ENCODE results near the gene CHPF. TPM values are rescaled to one million over a fixed set of nuclear protein-coding genes. Genes with fewer than 3 reads are reported as not detected.

The CHPF gene
- total RNA-seq, 1 experiment from 2014 or later: 26.4 TPM

DNA sequence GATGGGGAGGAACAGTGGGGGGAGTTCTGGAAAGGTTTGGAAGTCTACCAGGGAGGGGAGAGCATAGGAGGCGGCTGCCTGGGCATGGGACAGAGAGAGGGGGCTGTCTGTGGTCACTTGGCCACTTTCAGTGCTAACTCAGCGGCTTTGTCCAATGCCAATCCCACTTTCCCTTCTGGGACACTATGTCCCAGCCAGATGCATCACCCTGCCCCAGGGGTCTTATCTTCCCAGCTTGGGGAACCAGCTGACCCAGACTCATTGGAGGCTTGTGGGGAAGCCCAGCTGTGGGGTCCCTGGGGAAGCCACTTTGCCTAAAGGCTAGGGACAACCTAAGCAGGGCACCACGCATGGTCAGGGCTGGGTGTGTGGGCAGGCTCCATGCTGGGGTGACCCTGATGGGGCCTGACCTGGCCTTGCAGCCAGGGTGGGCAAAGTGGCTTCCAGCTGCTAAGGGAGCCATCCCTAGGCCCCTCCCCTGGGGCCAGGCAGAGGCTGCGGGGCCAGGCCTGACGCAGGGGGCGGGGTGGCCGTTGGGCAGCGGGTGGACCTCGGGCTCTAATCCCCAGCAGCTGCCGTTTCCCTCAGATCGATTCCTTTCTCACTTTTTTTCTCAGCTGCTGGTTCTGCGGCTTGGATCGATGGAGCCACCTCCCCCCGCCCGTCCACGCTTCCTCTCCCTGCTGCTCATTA, 30.9 kb downstream of the CHPF start:
- POLR2A ChIA-PET: no interaction called here
- H3K9me3 Mint-ChIP-seq (ENCODE audit: unreplicated experiment): no peaks in the 10 kb centered on the region

DNA sequence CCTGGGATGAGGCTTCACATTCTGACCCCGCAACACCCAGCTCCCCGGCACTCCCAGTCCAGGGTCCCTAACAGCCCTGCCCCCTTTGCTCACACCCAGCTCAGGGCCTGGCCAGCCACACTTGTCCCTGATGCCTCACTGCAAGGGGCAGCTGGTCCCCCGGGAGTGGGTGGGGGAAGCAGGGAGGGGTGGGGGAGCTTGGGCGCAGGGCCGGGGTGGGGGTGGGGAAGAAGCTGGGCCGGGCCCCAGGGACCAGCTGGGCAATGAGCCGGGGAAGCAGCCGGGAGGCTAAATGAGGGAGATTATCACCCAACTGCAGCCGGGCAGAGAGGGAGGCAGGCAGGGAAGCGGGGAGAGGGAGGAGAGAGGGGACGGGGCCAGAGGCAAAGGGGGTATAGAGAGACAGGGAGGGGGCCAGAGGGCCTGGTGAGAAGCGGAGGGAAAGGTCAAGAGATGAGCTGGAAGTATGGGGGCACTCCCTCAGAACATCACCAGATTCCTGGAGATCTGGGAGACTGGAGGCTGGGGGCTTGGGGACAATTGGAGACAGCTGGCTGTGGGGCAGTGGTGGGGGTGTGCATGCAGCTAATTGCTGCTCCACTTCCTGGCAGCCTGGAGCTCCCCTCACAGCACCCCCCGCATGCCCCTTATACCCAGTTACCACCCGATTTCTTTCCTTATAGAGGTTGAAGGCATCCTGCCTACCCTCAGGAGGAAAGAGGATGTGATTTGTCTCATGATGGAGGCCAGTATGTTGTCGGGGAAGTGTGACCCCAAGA, 31.9 kb downstream of the CHPF start:
- H3K36me3 Mint-ChIP-seq (ENCODE audit: insufficient read depth, unreplicated experiment): no peaks in the 10 kb centered on the region
- no peaks in the 10 kb centered on the region for H3K9me3 Mint-ChIP-seq (ENCODE audit: unreplicated experiment)
- CTCF ChIA-PET: interaction anchor here (0.6 to 4.7 kb wide), 6 partner anchors 9 to 233 kb away, joined by 3 to 80 read pairs (median 6); partner anchors contain the start of gene GMPPA
- DNase-seq: no peak
- no peak overlapping the region for H3K27ac Mint-ChIP-seq (ENCODE audit: unreplicated experiment)
- peaks cover 26% of the 10 kb centered on the region for H3K27me3 Mint-ChIP-seq (ENCODE audit: insufficient read depth, unreplicated experiment)
- no peaks in the 10 kb centered on the region for H3K36me3 ChIP-seq (ENCODE audit: control insufficient read depth, insufficient read depth, low read length)
- peaks cover 18% of the 10 kb centered on the region for H3K4me1 Mint-ChIP-seq (ENCODE audit: low read depth, unreplicated experiment)
- H3K9me3 ChIP-seq: no peaks in the 10 kb centered on the region
- no peak overlapping the region for H3K4me3 ChIP-seq (ENCODE audit: low read depth, low read length)
- peaks cover 5% of the 10 kb centered on the region; the same call in 1 of the 2 replicates for H3K27me3 ChIP-seq (replicated peaks; ENCODE audit: control insufficient read depth, insufficient read depth, low read length)
- peaks cover 12% of the 10 kb centered on the region for H3K4me1 ChIP-seq
- BruUV-seq (replicated peaks): no TSS peak
- intact Hi-C loops (cut with micrococcal nuclease; ENCODE audit: unreplicated experiment): no loop called here
- TF ChIP-seq, protein P1, sequence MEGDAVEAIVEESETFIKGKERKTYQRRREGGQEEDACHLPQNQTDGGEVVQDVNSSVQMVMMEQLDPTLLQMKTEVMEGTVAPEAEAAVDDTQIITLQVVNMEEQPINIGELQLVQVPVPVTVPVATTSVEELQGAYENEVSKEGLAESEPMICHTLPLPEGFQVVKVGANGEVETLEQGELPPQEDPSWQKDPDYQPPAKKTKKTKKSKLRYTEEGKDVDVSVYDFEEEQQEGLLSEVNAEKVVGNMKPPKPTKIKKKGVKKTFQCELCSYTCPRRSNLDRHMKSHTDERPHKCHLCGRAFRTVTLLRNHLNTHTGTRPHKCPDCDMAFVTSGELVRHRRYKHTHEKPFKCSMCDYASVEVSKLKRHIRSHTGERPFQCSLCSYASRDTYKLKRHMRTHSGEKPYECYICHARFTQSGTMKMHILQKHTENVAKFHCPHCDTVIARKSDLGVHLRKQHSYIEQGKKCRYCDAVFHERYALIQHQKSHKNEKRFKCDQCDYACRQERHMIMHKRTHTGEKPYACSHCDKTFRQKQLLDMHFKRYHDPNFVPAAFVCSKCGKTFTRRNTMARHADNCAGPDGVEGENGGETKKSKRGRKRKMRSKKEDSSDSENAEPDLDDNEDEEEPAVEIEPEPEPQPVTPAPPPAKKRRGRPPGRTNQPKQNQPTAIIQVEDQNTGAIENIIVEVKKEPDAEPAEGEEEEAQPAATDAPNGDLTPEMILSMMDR (IDR thresholded peaks at IDR 0.05; ENCODE audit: insufficient read depth in 1 of 2, low read depth in 1 of 2, low read length in 1 of 2, severe bottlenecking in 1 of 2, unreplicated experiment in 1 of 2): no peak
- POLR2A ChIA-PET: interaction anchor here (0.9 kb wide), 1 partner anchor 13 kb away, joined by 3 read pairs; the partner anchor contains the start of gene GMPPA
- H3K4me3 Mint-ChIP-seq (ENCODE audit: unreplicated experiment): no peak overlapping the region

More for the DNA sequence above, 30.9 kb downstream of the CHPF start:
- H3K27me3 Mint-ChIP-seq (ENCODE audit: insufficient read depth, unreplicated experiment): peaks cover 31% of the 10 kb centered on the region
- no peaks in the 10 kb centered on the region for H3K36me3 Mint-ChIP-seq (ENCODE audit: insufficient read depth, unreplicated experiment)
- peaks cover 18% of the 10 kb centered on the region for H3K4me1 Mint-ChIP-seq (ENCODE audit: low read depth, unreplicated experiment)
- H3K9me3 ChIP-seq: no peaks in the 10 kb centered on the region
- peaks cover 5% of the 10 kb centered on the region; the same call in 1 of the 2 replicates for H3K27me3 ChIP-seq (replicated peaks; ENCODE audit: control insufficient read depth, insufficient read depth, low read length)
- intact Hi-C loops (cut with micrococcal nuclease; ENCODE audit: unreplicated experiment): no loop called here
- H3K27ac Mint-ChIP-seq (ENCODE audit: unreplicated experiment): no peak overlapping the region
- TF ChIP-seq, protein P1 (IDR thresholded peaks at IDR 0.05; ENCODE audit: insufficient read depth in 1 of 2, low read depth in 1 of 2, low read length in 1 of 2, severe bottlenecking in 1 of 2, unreplicated experiment in 1 of 2): no peak
- no peak for DNase-seq
- H3K4me3 Mint-ChIP-seq (ENCODE audit: unreplicated experiment): no peak overlapping the region
- H3K4me1 ChIP-seq: peaks cover 12% of the 10 kb centered on the region
- BruUV-seq (replicated peaks): no TSS peak
- H3K36me3 ChIP-seq (ENCODE audit: control insufficient read depth, insufficient read depth, low read length): no peaks in the 10 kb centered on the region
- CTCF ChIA-PET: interaction anchor here (0.5 to 4.7 kb wide), 5 partner anchors 8 to 17 kb away, joined by 3 to 80 read pairs (median 4); partner anchors contain the start of gene GMPPA
- H3K4me3 ChIP-seq (ENCODE audit: low read depth, low read length): no peak overlapping the region

DNA sequence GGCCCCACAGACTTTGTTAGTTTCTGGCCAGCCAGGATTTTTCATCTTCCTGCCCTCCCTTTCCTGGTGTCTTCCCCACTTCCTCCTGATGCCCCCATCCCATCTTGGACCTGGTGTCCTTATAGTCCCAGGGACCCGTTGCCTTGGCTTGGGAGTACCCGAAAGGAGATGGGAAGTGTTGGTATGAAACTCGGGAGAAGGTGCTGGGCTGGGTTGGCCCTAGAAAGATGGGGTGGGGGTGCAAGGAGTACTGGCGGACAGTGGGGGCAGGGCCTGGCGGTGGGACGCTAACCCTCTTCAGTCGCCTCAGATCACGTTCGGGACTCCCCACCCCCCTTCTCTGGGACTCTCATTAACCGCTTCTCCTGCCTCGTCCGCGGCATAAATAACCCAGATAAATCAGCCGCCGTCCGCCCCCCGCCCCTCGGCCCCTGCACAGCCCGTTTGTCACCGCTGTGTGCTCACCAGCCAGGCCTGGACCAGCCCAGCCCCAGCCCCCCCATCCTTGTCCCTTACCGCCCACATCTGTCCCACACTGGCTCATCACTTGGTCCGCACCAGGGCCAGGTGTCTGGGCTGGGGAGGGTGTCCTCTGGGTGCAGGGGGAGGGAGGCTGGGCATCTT, 33.0 kb downstream of the CHPF start:
- intact Hi-C loops (cut with micrococcal nuclease; ENCODE audit: unreplicated experiment): loop anchor here (1.0 kb wide), 3 partner anchors 11 to 20 kb away; partner anchors contain the start of gene GMPPA
- no peak for DNase-seq
- H3K4me1 ChIP-seq: peaks cover 12% of the 10 kb centered on the region
- peak overlapping the region; percentile 80 for H3K4me3 Mint-ChIP-seq (ENCODE audit: unreplicated experiment)
- ChIA-PET POLR2A (interaction anchor here (0.8 to 1.3 kb wide), 2 partner anchors 12 to 17 kb away, joined by 3 to 10 read pairs; partner anchors contain the start of gene GMPPA), CTCF (interaction anchor here (0.7 to 4.7 kb wide), 22 partner anchors 10 to 305 kb away, joined by 3 to 126 read pairs (median 9); partner anchors contain the start of genes CHPF, DNPEP, GMPPA and SPEG)
- H3K27ac Mint-ChIP-seq (ENCODE audit: unreplicated experiment): no peak overlapping the region
- no peaks in the 10 kb centered on the region for H3K9me3 ChIP-seq
- no peaks in the 10 kb centered on the region for H3K36me3 ChIP-seq (ENCODE audit: control insufficient read depth, insufficient read depth, low read length)
- no TSS peak for BruUV-seq (replicated peaks)
- peaks cover 18% of the 10 kb centered on the region for H3K4me1 Mint-ChIP-seq (ENCODE audit: low read depth, unreplicated experiment)
- H3K27me3 Mint-ChIP-seq (ENCODE audit: insufficient read depth, unreplicated experiment): peaks cover 20% of the 10 kb centered on the region
- H3K9me3 Mint-ChIP-seq (ENCODE audit: unreplicated experiment): no peaks in the 10 kb centered on the region
- TF ChIP-seq, protein P1 (IDR thresholded peaks at IDR 0.05; ENCODE audit: insufficient read depth in 1 of 2, low read depth in 1 of 2, low read length in 1 of 2, severe bottlenecking in 1 of 2, unreplicated experiment in 1 of 2): no peak
- H3K36me3 Mint-ChIP-seq (ENCODE audit: insufficient read depth, unreplicated experiment): no peaks in the 10 kb centered on the region
- peak overlapping the region; percentile 64; the same call in 1 of the 2 replicates for H3K4me3 ChIP-seq (ENCODE audit: low read depth, low read length)
- H3K27me3 ChIP-seq (replicated peaks; ENCODE audit: control insufficient read depth, insufficient read depth, low read length): peaks cover 5% of the 10 kb centered on the region; the same call in 1 of the 2 replicates

Data from Caco-2 (cell line).